Peyer's patch (tissue), 4 donors: ENCODE measurements around the gene SFI1. TPM values are rescaled to one million over a fixed set of nuclear protein-coding genes. Genes with fewer than 3 reads are reported as not detected.

ENCODE experiments used
- DNase-seq, 3 donors: peaks; one replicate each; pipeline ENCODE4 v3.0.0-alpha.2; 2017 to 2019
- H3K27ac ChIP-seq, 4 donors: fragments of 200-600 bp; sonication (generic); one replicate each; pipeline ENCODE4 v1.5.1; 2016 to 2019
- H3K27me3 ChIP-seq, 2 donors: fragments of 200-600 bp; sonication (generic); one replicate each; pipeline ENCODE4 v1.5.1; 2019
- H3K36me3 ChIP-seq, 3 donors: fragments of 200-600 bp; sonication (generic); one replicate each; pipeline ENCODE4 v1.5.1; 2016 to 2019
- H3K4me1 ChIP-seq, 4 donors: fragments of 200-600 bp; sonication (generic); one replicate each; pipeline ENCODE4 v1.5.1; 2016 to 2019
- H3K4me3 ChIP-seq, 4 donors: fragments of 200-600 bp; sonication (generic); 1 replicate in 3 of 4; 2 replicates in 1 of 4; pipeline ENCODE4 v1.5.1; 2016 to 2019; ENCODE audit warnings: mild to moderate bottlenecking in 1 of 4
- H3K9me3 ChIP-seq, 4 donors: fragments of 200-600 bp; sonication (generic); one replicate each; pipeline ENCODE4 v1.5.1; 2016 to 2019; ENCODE audit warnings: mild to moderate bottlenecking in 1 of 4
- CTCF ChIP-seq, 6 experiments: fragments of 450-650 bp in 4 of 6; fragments of 200-600 bp in 2 of 6; sonication (generic) in 1 of 6; IDR thresholded peaks; one replicate each; pipeline ENCODE4 v1.5.1; 2017 to 2019; ENCODE audit warnings: antibody characterized with exemption in 6 of 6, mild to moderate bottlenecking in 3 of 6, moderate library complexity in 1 of 6
- POLR2A ChIP-seq, 2 donors: fragments of 450-650 bp; IDR thresholded peaks; one replicate each; pipeline ENCODE4 v1.5.1; 2017; ENCODE audit warnings: antibody characterized with exemption in 2 of 2, mild to moderate bottlenecking in 2 of 2, moderate library complexity in 2 of 2
- total RNA-seq, 4 donors: library from RNA; depleted of rRNA; stranded (reverse); fragments of >200 nt; gene quantifications; one replicate each; pipeline ENCODE4 v1.1.0, GENCODE V29; 2016

SFI1 gene
- total RNA-seq, 4 donors from 2014 or later: 124 to 307 (median 198) TPM

GRCh38 chr22:31626427-31627150, 130.3 kb downstream of the SFI1 start:
- no peaks in the 10 kb centered on the region for H3K27me3 ChIP-seq
- DNase-seq: peak in 1 of 3 donors; percentile 49
- no peaks in the 10 kb centered on the region for H3K9me3 ChIP-seq
- TF ChIP-seq CTCF (IDR thresholded peaks at IDR 0.05) (no peak), POLR2A (IDR thresholded peaks at IDR 0.05) (no peak)
- peaks cover 0 to 54% (median 14%) of the 10 kb centered on the region in 4 donors for H3K4me1 ChIP-seq
- H3K4me3 ChIP-seq: no peak overlapping the region
- peaks cover 0 to 7% (median 0%) of the 10 kb centered on the region in 3 donors for H3K36me3 ChIP-seq
- peak overlapping the region in 3 of 4 donors; percentile 4 to 49 (median 25) for H3K27ac ChIP-seq

GRCh38 chr22:31627223-31627731, 130.9 kb downstream of the SFI1 start:
- Histone ChIP-seq H3K27me3 (no peaks in the 10 kb centered on the region), H3K27ac (peak overlapping the region in 1 of 4 donors; percentile 25), H3K4me3 (no peak overlapping the region), H3K9me3 (no peaks in the 10 kb centered on the region), H3K4me1 (peaks cover 0 to 55% (median 14%) of the 10 kb centered on the region in 4 donors), H3K36me3 (peaks cover 0 to under 1% (median 0%) of the 10 kb centered on the region in 3 donors)
- peak in 1 of 3 donors; percentile 47 for DNase-seq
- TF ChIP-seq POLR2A (IDR thresholded peaks at IDR 0.05) (no peak), CTCF (IDR thresholded peaks at IDR 0.05) (no peak)

GRCh38 chr22:31628362-31628761, 132.0 kb downstream of the SFI1 start:
- no peak overlapping the region for H3K27ac ChIP-seq

GRCh38 chr22:31628969-31629708, 132.8 kb downstream of the SFI1 start:
- H3K9me3 ChIP-seq: no peaks in the 10 kb centered on the region
- peak in 1 of 3 donors; percentile 49 for DNase-seq
- H3K4me1 ChIP-seq: peaks cover 0 to 55% (median 16%) of the 10 kb centered on the region in 4 donors
- H3K36me3 ChIP-seq: no peaks in the 10 kb centered on the region
- H3K27ac ChIP-seq: peak overlapping the region in 3 of 4 donors; percentile 68 to 90 (median 88)
- H3K4me3 ChIP-seq: peak overlapping the region in 2 of 4 donors; percentile 54 to 74
- TF ChIP-seq POLR2A (IDR thresholded peaks at IDR 0.05) (no peak), CTCF (IDR thresholded peaks at IDR 0.05) (no peak)
- no peaks in the 10 kb centered on the region for H3K27me3 ChIP-seq

More at GRCh38 chr22:31628362-31628761, 132.0 kb downstream of the SFI1 start:
- H3K36me3 ChIP-seq: no peaks in the 10 kb centered on the region
- TF ChIP-seq POLR2A (IDR thresholded peaks at IDR 0.05): no peak
- no peak for TF ChIP-seq CTCF (IDR thresholded peaks at IDR 0.05)
- no peaks in the 10 kb centered on the region for H3K27me3 ChIP-seq
- no peak for DNase-seq
- no peak overlapping the region for H3K4me3 ChIP-seq
- H3K4me1 ChIP-seq: peaks cover 0 to 55% (median 14%) of the 10 kb centered on the region in 4 donors
- no peaks in the 10 kb centered on the region for H3K9me3 ChIP-seq

- no peaks in the 10 kb centered on the region for H3K27me3 ChIP-seq
- TF ChIP-seq POLR2A (IDR thresholded peaks at IDR 0.05) (no peak), CTCF (IDR thresholded peaks at IDR 0.05) (no peak)
- no peaks in the 10 kb centered on the region for H3K9me3 ChIP-seq
- peak overlapping the region; percentile 54 to 74 (median 66) for H3K4me3 ChIP-seq
- DNase-seq: peak in 1 of 3 donors; percentile 51
- H3K4me1 ChIP-seq: peaks cover 0 to 55% (median 16%) of the 10 kb centered on the region in 4 donors
- H3K27ac ChIP-seq: peak overlapping the region; percentile 68 to 90 (median 86)
- H3K36me3 ChIP-seq: no peaks in the 10 kb centered on the region
Observed at GRCh38 chr22:31629741-31630184, 133.4 kb downstream of the SFI1 start.
